ENCODE data around the gene COBL.

Gene COBL

GRCh38 chr7:51238981-51239495 lies 77.6 kb downstream of the COBL start:
- TF ChIP-seq CTCF (IDR thresholded peaks at IDR 0.05) = no peak

GRCh38 chr7:51237446-51238133 lies 79.0 kb downstream of the COBL start:
- TF ChIP-seq CTCF (IDR thresholded peaks at IDR 0.05) = no peak

GRCh38 chr7:51236470-51237132 lies 80.0 kb downstream of the COBL start:
- no peak for TF ChIP-seq CTCF (IDR thresholded peaks at IDR 0.05)

GRCh38 chr7:51235593-51236313 lies 80.9 kb downstream of the COBL start:
- no peak for TF ChIP-seq CTCF (IDR thresholded peaks at IDR 0.05)

GRCh38 chr7:51234609-51235308 lies 81.8 kb downstream of the COBL start:
- TF ChIP-seq CTCF (IDR thresholded peaks at IDR 0.05) = no peak

- no peak for TF ChIP-seq CTCF (IDR thresholded peaks at IDR 0.05)
These were observed 82.5 kb downstream of the COBL start for GRCh38 chr7:51234139-51234538.

GRCh38 chr7:51233374-51233773 lies 83.2 kb downstream of the COBL start:
- no peak for TF ChIP-seq CTCF (IDR thresholded peaks at IDR 0.05)

Measured in LNCAP (cell line).